HG02610 (cell line): ENCODE results near the gene BICC1.

Source experiments
- ATAC-seq: cut with Tn5 transposase; IDR thresholded peaks from one replicate; pipeline ENCODE4 v1.9.1; 2021; ENCODE audit warnings: mild to moderate bottlenecking, moderate library complexity; ENCODE audit not compliant: unreplicated experiment

BICC1 gene

DNA sequence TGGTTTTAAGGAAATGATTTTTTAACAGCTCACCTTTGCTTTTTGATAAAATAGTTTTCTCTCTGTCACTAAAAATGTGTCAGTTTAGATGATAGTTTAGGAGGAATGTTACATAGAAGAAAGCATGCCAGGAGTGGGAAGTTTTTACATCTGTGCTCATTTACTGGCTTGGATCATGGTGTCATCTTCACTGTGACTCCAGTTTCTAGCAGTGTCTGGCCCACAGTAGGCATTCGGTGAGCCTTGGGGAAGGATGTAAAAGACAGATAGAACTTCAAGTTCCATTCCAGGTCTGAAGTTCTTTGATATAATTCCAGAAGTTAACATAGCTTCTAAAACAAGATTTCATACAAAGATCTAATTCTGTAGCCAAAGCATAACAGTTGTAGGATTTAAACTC is 259.2 kb downstream of the BICC1 start:
- no peak for ATAC-seq

DNA sequence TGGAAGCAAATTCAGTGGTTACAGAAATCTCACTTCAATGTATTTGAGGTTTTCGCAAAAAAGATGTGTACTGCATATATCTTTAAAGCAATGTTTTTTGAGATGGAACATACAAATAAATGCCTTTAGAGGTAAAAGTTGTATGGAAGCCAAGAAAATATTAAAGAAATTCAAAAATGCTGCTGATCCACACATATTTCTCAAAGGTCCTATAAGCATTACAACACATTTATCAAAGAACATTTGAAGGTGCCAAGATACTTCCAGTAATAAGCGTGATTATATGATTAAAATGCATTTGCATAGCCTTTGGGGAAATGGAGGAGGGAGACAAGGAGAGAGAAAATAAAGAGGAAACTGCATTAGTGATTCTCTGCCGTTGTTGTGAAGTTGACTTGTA is 260.1 kb downstream of the BICC1 start:
- no peak for ATAC-seq

DNA sequence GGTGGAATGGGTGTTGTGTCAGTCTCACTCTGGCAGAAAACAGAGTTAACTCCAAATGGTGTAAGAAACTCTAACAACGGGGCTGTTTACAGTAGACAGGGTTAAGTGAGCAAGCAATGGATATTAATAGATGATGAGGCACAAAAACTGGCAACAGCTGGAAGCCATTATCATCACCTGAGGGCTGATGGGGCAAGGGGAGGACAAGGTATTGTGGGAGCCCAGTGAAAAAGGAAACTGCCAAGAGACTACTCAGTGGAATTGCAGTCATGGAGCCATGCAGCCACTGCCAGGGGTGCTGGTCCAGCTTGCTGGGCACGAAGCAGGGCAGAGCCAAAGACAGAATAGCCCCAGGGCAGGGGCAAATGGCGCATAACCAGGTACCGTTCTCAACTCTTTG is 260.7 kb downstream of the BICC1 start:
- no peak for ATAC-seq

DNA sequence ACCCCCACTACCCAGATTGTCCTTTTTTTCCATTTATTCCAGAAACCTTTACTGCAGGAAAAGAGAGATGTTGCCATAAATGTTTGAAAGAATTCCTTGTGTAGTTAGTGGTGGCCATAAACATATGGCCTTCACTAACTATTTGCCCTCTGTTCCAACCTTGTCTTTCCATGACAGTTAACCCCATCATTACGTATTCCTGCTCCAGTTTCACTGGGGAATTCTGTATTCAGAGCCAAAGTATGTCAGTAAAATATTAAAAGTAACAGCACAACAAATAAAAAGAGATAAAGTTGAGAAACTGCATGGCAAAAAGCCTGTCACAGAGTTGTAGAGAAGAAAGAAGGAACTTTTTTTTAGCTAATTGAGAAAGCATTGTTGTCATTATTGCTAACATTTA is 261.3 kb downstream of the BICC1 start:
- no peak for ATAC-seq

DNA sequence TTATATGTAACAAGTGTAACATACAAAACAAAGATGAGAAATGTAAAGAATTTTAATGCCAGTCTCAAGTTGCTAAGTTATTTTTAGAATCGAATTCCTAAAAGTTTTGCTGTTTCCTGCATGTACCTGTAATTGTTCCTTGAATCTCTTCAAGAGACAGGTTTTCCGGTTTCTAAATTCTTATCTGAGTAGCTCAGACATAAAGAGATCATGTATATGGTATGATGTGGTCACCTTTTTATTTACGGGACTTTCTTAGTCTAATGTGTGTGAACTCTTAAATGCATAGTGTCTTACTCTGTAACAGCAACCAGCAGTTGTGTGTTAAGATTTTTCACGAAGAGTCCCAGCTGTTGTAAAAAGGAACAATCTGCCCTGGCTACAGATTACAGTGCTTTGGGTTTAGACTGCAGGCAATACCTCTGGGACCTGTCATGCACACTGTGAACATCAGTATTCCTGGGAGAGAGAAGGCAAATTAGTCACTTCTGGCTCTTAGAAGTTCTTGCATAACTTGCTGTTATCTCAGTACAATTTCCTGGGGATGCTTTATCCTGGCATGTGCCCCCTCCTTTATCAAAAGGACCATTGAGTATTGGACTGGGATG is 263.4 kb downstream of the BICC1 start:
- no peak for ATAC-seq

DNA sequence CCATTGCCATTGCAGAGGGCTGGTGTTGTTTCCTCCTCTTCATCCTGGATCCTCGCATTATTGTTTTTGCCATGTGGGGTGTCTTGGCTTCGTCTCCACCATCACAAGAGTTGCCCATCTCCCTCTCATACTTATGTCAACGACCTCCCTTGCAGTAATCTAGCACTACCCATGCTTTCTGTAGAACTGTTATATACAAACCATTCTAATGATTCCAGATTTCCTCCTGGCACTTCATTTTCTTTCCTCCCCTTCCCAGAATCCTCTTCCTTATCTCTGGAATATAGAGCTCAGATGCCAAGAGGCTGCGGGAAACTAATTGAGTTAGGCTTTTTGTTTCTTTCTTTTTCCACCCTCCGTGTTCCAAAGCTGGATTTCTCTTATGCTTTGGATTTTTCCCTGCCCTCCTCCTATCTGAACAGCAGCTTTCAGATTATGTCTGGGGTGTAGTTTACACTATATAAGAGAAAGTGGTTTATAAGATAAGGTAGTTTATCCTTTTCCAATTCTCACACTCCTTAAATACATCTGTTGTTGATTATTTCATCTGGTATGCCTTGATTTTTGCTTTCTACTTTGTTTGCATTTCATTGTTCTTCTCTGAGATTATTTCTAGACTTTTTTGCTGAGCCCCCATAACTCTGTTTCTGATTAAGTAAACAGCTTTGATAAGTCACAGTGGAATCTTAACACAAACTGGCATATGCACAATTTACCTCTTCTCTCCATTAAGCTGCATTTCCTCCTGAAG is 264.1 kb downstream of the BICC1 start:
- ATAC-seq = no peak

DNA sequence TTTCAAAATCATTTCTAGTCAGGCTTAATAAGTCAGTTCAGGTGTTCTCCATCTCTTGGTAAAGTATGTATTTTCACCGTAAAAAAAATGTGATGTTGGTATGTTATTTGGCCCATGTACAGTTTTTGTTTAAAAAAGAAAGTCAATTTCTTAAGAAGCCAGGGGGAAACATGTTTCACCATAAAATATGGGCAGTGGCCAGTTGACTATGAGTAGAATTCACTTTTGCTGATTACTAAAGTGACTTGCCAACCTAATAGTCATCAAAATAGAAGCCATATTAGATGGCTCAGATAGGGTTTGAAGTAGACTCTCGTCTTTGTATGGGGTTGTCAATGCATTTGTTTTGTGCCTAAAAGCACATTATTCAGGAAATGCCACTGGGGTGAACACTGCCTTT is 266.3 kb downstream of the BICC1 start:
- ATAC-seq = no peak

DNA sequence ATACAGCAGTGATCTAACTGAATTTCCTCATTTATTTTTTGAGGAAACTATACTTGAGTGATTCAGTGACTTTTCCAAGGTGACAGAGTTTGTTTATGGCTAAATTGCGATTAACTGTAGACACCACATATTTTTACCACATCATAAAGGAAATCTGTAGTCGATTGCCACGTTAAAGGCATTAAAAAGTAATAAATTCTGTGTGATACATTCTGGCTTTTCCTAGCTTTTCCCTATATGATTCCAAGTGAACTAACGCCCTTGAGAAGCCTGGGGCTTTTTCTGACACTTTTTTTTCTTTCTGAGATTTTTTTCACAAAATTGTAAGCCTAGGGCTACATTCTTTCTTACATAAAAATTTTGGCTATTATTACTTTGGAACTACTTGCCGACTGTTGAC is 266.9 kb downstream of the BICC1 start:
- no peak for ATAC-seq

DNA sequence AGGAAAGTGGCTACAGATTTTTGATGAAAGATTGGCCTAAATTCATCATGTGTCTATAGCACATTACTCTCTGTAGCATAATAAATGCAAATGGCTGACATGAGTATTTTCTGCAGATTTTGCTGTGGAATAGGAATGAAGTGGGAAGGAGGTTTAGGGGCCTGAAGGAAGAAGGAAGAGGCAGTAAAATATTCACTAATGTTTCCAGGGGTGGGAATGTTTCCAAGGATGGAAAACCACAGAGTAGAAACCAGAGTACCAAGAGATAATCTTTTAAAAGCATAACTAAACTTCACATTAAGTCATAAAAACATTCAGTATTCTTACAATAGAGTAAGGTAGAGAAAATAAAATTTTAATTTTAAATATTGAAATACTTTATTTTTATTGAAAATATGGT is 267.8 kb downstream of the BICC1 start:
- no peak for ATAC-seq

DNA sequence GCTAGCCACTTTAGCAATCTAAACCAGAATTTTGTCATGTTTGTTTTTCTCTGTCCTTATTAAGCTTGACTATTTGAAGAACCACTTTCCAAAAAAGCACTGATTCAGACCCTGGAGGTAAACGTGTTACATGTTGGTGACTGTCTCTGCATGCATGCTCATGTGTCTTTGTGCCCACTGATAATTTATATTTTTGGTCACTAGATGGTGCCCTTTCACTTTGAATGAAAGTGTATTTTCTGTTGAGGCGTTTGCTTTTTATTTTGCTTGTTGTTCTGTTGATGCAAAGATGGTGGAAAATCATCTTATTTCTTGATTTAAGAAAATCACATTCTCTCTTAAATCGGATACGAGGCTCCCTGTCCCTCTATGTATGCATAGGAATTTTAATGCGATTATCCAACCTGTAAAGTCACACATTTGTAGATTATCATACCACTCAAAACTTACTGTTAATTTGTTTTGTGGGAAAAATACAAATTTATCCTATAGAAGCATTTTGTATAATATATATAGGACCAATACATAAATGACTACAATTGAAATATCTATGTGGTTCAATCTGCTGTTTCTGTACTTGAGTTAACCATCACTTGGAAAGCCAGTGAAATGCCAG is 269.3 kb downstream of the BICC1 start:
- peak; percentile 72 for ATAC-seq

DNA sequence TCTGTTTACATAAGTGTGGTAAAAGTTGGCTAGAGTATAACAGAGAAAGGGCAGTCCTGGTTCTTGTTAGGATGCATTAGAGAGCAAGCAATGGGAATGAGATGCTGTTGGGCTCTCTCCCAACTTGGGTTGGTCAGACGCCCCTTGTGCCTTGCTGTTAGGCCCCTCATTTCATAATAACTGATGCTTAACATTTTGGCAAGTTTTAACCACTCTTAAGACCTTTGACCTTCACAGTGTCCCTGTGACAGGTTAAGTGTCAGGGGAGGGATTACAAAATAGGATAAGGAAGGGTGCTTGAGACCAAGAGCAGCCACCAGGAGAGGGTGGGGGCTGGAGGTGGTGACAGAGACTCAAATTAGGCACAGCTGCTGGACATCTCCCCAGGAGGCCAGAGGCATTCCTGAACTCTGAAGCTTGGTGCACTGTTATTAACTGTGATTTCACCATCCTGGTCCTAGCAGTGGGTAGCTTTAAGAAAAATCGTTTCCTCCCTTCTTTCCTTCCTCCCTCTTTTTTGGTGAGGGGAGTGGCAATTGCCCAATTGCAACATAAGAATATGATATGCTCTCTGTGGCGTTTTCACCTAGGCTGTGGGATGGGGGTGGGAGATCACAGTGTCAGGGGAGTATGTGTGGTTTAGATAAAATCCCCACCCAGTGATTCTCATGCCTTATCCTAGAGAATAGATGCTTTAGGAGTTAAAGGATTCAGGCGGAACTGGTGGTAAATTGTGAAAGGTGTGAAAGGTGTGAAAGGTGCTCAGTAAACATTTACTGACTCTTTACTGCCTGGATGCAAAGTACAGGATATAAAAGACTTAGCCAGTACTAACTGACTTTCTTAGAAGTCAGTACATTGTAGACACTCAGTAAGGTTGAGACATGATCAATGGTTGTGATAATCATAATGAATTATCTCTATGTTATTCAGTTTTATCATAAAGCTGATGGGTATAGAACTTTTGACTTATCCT is 270.5 kb downstream of the BICC1 start:
- ATAC-seq = no peak

DNA sequence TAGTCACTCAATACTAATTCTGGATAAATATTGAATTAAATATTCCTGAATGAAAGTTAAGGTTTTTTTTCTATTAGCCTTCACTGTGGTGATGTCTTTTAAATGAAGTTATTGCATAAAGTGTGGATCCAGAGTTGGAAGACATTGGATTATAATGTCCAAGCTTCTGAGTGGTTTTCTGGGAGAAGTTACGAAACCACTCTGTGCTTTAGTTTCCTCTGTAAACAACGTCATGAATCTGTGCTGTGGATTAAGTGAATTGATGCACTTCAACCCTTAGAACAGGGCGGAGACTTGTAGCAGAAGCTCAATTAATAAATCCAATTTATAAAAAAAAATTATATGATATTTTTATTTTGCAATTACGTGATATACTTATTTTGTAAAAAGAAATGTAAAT is 271.7 kb downstream of the BICC1 start:
- no peak for ATAC-seq

DNA sequence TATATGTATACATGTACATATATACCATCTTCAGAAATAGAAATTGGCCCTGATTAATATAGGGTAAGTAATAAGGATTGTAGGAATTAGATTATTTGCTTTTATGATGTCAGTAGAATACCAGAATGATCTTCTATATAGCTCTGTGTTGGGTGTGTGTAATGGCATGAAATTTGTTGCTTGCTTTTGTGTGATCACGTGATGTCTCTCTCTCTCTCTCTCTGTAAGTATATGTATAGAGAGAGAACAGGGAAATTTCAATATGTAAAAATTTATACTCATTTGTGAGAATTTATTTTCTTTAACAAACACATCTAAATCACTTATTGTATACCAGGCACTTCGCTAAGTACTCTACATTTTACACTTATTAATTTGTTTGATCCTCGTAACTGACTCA is 272.7 kb downstream of the BICC1 start:
- ATAC-seq = no peak

DNA sequence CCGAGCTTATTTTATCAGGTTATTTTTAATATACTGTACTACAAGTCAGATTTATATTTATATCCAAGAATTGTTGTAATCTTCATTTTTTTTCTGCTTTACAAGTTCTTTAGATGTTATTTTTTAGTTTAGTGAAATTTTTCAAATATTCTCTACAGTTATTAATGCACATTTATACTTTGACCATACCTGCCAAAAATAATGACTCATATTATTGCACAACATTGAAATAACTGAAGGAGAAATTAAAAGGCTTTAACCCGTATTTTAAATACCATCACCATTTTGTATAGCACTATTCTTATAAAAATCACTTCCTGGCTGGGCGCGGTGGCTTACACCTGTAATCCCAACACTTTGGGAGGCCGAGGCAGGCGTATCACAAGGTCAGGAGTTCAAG is 278.5 kb downstream of the BICC1 start:
- no peak for ATAC-seq

DNA sequence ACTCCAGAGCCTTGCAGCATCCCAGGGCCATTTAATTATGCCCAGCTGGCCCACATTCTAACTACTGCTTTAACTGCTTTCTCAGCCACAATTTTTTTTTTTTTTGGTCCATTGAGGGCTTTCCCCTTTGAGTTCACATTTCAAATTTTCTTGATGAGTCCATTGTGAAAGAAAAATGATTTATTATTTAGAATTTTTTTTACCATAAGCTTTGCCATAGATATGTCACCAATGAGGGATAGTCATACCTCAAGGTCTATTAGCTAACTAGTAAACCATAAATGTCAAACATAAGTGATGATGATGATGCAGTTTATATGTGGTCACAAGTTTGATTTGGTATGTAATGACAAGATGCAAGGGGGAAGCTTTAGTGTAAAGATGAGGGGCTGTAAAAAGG is 282.9 kb downstream of the BICC1 start:
- no peak for ATAC-seq

DNA sequence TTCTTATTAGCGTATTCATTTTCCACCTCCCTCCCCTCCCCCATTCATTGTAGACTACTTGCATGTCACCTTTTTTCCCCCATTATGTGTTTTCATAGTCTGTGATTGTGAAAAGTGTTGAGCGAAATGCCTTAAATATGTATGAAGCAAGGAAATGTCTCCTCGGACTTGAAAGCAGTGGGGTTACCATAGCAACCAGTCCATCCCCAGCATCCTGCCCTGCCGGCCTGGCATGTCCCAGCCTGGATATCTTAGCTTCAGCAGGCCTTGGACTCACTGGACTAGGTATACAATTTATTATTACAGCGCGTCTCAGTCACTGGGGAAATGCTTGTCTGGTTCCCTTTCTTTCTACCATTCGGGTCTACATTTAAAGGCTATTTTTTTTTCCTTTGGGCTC is 283.6 kb downstream of the BICC1 start:
- no peak for ATAC-seq

DNA sequence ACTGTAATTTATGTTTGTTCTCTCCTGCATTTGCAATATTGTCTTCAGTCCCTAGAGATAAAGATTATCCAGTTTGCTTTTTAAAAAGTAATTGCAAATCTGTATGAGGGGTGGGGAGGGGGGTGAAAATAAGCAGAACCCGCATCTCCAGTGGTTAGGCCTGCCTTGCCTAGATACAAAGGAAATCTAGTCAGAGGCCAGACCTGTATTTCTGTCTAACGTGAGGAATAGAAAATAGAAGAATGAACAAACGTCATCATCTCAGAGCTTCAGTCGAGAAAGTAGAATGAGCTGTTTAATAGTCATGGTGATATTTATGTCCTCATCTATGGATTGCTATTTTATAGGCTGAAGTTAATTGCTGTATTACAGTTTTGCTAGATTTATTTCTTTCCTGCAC is 284.2 kb downstream of the BICC1 start:
- no peak for ATAC-seq

DNA sequence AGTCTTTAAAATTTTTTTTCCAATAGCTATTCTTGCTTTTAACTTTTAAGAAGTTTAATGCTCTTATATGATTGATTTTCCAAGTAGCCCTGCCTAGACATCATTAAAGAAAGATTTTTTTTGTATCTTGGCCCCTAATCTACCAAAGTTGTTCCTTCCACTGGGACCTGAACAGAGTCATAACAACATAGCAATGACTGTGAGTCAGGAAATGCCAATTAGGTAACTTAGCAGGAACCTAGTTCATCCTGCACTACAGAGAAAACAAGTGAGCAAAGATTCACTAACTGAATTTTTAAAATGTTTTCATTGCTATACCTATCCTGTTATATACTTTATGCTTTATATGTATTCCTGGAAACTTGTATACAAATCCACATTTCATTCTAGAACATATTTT is 284.7 kb downstream of the BICC1 start:
- ATAC-seq = no peak

DNA sequence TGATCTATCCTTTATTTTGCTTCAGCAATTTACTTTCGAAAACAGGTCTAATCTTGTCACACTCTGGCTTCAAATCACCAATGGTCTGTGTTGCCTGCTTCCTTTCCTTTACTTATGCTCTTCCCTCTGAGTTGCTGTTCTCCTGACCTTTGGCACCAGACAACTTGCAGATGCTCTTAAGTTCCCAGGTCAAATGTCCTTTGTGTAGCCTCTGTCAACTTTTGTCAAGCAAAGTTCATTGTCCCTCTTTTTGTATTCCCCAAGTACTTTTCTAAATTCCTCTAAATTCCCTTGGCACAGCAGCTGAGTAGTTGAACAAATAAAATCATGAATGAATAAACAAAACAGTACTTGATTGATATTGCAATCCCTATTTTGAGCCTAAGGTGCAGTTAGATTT is 289.4 kb downstream of the BICC1 start:
- no peak for ATAC-seq

DNA sequence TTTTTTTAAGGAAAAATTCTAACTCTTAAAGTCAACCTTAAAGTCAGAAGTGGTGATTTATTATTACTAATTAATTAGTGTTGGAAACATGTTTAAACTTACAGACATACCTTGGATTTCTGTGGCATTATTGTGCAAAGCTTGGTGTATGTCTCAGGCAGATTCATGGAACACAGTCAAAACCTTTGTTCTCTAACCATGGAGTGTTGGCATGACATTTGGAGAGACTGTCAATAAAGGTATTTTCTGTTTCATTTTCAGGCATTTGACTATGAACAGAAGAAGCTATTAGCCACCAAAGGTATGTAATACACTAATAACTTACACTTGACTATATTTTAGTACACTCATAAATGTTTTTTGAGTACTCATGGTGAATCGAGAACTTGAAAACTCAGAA is 293.7 kb downstream of the BICC1 start:
- no peak for ATAC-seq

DNA sequence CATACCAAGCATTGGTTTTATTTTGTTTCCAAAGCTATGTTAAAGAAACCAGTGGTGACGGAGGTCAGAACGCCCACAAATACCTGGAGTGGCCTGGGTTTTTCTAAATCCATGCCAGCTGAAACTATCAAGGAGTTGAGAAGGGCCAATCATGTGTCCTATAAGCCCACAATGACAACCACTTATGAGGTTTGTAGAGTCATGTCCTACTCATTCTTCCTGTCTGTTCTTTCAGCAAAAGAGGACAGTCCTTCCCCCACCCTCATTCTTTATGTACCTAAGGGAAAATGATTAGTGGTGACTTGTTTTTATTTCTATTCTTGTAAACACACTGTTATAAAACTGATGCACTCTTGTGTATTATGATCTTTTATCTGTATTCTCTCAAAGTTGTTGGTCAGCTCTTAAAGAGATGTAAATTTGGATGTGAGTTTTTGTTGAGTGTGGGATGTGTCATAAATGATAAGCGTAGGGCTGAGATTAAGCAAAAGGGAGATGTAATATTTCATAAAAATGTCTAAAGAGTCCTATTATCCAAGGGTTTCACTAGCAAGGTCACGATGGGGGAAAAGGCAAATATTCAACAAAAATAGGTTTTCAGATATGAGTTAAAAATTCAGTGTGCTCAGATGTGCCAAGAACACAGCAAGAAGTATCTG is 294.4 kb downstream of the BICC1 start:
- no peak for ATAC-seq
